GM12801 (cell line): Measurements from ENCODE around the gene CCDC194.

Experiments used
- TF ChIP-seq, protein P1 (sequence below): IDR thresholded peaks from one replicate; pipeline ENCODE4 v1.5.1; 2011; ENCODE audit warnings: control low read depth; ENCODE audit not compliant: insufficient read length; ENCODE audit errors: extremely low read depth

Gene CCDC194

DNA sequence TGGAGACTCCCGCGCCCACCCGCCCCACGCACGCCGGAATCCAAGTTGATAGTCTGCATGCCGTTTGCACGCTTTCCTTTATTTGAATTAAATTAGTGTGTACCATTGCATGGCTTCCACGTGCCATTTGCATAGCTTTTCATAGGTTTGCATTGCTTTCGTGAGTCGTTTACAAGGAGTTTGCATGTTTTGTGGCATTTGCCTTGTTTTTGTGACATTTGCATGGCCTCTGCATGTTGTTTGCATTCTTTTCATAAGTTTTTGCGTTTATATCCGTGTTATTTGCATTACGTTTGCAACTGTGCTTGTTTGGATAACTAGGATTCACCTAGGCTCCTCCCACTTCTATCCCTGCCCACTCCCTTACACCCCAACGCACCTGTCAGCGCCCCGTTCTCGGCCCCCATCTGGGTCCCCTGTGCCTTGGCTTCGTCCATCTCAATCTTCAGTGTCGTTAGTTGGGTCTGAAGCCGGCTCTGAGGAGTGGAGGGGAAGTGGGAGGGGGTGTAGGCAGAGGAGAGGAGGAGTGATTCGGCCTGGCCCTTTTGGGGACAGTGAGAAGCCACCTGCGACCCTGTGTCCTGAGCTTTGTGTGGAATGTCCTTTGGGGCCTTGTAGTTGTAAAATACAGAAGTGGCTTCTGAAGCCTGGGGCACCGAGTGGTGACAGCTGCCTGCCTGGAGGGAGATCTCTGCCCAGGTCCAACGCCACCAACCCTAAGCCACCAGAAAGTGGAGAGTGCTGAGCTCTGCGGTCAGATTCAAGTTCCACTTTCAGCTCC is 2.4 kb downstream of the CCDC194 start:
- TF ChIP-seq, protein P1, sequence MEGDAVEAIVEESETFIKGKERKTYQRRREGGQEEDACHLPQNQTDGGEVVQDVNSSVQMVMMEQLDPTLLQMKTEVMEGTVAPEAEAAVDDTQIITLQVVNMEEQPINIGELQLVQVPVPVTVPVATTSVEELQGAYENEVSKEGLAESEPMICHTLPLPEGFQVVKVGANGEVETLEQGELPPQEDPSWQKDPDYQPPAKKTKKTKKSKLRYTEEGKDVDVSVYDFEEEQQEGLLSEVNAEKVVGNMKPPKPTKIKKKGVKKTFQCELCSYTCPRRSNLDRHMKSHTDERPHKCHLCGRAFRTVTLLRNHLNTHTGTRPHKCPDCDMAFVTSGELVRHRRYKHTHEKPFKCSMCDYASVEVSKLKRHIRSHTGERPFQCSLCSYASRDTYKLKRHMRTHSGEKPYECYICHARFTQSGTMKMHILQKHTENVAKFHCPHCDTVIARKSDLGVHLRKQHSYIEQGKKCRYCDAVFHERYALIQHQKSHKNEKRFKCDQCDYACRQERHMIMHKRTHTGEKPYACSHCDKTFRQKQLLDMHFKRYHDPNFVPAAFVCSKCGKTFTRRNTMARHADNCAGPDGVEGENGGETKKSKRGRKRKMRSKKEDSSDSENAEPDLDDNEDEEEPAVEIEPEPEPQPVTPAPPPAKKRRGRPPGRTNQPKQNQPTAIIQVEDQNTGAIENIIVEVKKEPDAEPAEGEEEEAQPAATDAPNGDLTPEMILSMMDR, result no peak

DNA sequence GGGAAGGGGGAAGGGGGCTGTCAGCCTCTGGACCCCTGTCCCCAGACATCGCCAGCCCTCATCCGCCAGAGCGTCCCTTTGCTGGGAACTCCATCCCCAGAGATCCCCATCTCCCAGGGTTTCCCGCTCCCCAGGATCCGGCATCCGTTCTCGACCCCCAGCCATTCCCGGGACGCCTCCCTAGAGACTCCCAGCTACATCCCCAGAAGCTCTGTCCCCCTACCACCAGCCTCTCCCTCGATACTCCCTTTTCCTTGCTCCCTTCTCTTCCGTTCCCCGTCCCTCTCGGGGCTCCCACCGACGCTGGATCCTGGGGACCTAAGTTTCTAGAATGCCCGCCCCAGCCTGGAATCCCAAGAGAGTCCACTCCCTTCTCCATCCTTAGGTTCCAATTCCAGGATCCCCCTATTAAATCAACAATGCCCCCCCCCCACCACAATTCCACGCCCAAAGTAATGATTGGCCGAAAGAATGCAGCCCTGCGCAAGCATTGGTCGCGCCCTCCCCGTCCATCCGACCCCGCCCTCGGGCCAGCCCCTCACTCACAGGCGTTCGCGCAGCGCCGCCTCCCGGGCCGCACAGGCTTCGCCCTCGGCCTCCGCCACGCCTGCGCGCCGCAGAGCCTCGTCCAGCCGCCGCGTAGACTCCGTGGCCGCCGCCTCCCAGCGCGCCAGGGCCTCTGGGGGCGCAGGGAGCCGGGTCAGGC is 3.2 kb downstream of the CCDC194 start:
- TF ChIP-seq, protein P1, result no peak

DNA sequence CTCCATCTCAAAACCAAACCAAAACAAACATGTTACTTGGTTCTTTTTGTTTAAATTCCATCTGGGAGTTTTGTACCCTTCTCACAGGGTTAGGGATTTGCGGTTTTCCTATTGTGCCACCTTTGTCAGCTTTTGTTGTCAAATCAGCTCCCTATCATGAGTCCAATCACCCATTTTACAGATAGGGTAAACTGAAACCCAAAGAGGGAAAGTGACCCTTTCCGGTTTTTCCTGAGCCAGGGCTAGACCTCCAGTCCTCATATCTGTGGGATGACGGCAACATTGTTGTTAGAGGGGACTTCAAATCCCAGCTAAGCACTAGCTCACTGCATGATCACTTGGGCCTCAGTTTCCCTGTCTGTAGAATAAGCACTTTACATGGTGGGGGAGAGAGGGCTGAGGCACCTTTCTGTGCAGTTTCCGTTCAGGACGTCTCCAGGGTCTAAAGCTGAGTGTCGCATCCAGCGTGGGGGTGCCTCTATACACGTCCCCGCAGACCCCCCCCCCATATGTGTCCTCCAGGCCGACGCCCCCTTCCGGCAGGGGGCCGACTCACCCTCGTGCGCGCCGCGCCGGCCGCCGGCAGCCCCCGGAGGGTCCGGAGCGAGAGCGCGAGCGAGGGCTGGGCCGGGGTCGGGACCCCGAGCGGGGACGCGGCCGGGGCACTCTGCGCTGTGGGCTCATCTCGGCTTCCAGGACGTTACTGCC is 3.9 kb downstream of the CCDC194 start:
- TF ChIP-seq, protein P1, result no peak

DNA sequence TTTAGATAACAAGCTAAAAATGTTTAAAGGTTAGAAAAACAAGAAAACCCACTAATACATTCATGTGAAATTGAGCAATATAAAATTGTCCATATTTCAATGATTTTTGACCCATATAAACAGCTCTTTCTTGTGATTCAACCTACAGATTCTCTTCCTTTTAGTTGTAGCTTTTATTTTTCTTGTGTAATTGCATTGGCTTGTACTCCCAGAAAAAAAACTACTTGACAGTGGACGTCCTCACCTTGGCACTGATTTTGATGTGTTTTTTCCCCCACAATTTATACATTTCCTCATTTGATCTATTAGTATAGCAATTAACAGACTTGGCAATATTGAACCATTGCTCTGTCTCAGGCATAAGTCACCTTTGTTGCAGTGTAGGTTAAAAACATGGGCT is 4.7 kb downstream of the CCDC194 start:
- TF ChIP-seq, protein P1, result no peak

DNA sequence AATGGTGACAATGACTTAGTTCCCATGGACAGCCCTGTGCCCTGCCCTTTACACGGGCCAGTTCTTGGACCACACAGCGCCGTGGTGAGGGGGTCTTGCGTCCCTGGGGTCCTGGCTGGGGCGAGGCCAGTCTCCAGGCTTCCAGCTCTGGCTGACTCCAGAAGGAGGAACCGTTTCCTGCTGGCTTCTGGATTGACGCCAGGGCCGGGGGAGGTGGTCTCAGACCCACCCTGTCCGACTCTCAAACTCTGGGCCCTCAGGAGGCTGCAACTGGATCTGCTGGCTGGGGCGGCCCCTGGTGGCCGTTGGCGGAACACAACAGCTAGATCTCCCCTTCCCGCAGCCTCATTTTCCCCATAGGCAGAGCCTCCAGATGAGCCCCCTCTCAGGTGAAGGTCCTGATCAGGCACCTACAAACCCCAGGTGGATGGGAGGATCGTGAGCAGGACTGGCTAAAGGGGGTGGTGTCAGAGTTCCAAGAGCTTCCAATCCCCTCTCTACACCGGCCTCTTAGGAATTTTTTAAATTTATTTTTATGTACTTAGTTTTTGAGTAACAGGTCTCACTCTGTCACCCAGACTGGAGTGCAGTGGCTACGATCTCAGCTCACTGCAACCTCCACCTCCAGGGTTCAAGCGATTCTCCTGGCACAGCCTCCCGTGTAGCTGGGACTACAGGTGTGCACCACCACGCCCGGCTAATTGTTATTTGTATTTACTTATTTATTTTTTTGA is 8.0 kb downstream of the CCDC194 start:
- TF ChIP-seq, protein P1, result no peak

DNA sequence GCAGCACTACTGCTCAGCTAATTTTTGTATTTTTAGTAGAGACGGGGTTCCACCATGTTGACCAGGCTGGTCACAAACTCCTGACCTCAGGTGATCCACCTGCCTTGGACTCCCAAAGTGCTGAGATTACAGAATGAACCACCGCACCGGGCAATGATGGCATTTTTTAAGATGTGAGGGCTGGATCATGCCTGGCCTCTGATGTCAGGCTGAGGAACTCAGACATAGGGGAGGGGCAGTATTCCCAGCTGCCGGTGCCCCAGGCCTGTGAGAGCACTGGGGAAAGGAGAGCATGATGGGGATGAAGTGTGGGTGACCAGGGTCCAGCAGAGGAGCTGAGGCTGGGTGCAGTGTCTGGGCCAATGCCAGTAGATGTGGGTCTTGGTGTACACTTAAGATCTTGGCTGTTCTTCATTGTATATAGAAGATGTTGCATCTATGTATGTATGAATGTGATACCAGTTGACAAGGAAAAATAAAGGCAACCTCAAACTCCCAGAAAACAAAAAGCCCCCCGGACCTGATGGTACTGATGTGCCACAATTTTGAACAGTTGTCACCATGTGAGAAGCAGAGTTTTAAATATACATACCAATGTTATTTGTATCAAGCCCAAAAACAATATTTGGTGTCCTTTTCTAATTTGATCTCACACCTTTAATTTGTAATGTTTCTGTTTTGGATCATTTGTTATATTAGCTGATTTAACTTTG is 13.4 kb downstream of the CCDC194 start:
- TF ChIP-seq, protein P1, result no peak
